Thymus (tissue), 11 donors: ENCODE measurements around the gene SOBP. TPM values are rescaled to one million over a fixed set of nuclear protein-coding genes. Genes with fewer than 3 reads are reported as not detected.

Experiments
- DNase-seq, 9 donors: peaks; one replicate each; pipeline ENCODE4 v3.0.0-alpha.2; 2013; ENCODE audit warnings: low spot score in 9 of 9, low read depth in 6 of 9, missing footprints in 1 of 9
- H3K27ac ChIP-seq, 2 donors: one replicate each; pipeline ENCODE4 v1.5.1; 2013; ENCODE audit warnings: control low read depth in 1 of 2, low read depth in 1 of 2, low read length in 1 of 2, mild to moderate bottlenecking in 1 of 2, moderate library complexity in 1 of 2
- H3K27me3 ChIP-seq, 2 donors: one replicate each; pipeline ENCODE4 v1.5.1; 2013; ENCODE audit warnings: low read length in 1 of 2; ENCODE audit not compliant: control insufficient read depth in 2 of 2, insufficient read depth in 1 of 2
- H3K36me3 ChIP-seq, 2 donors: one replicate each; pipeline ENCODE4 v1.5.1; 2013; ENCODE audit warnings: low read length in 1 of 2, mild to moderate bottlenecking in 1 of 2, moderate library complexity in 1 of 2; ENCODE audit not compliant: control insufficient read depth in 2 of 2, insufficient read depth in 2 of 2
- H3K4me1 ChIP-seq, 2 donors: one replicate each; pipeline ENCODE4 v1.5.1; 2013; ENCODE audit warnings: low read length in 2 of 2; ENCODE audit not compliant: control insufficient read depth in 2 of 2, insufficient read depth in 2 of 2
- H3K4me3 ChIP-seq, 2 donors: one replicate each; pipeline ENCODE4 v1.5.1; 2013; ENCODE audit warnings: low read length in 2 of 2, control low read depth in 1 of 2, mild to moderate bottlenecking in 1 of 2
- H3K9me3 ChIP-seq, 2 donors: one replicate each; pipeline ENCODE4 v1.5.1; 2013; ENCODE audit warnings: low read length in 1 of 2, mild to moderate bottlenecking in 1 of 2; ENCODE audit not compliant: control insufficient read depth in 2 of 2, insufficient read depth in 1 of 2
- WGBS: extraction: QIAGEN DNeasy Blood & Tissue Kit; methylation state at CpG from one replicate; pipeline ENCODE4 v1.1.7; 2013; 5-methylcytosine and 5-hydroxymethylcytosine counted together
- polyA plus RNA-seq: library from polyadenylated mRNA; stranded (reverse); fragments of 200-250 nt; gene quantifications from one replicate; pipeline ENCODE4 v1.2.3, GENCODE V29; 2013
- total RNA-seq: library from RNA; stranded (reverse); fragments of 120-200 nt; gene quantifications from one replicate; pipeline ENCODE4 v1.2.4, GENCODE V29; 2013
- donor health status: healthy.

SOBP gene
- total and polyA plus RNA-seq, 2 donors = 4.1 to 4.2 TPM

DNA sequence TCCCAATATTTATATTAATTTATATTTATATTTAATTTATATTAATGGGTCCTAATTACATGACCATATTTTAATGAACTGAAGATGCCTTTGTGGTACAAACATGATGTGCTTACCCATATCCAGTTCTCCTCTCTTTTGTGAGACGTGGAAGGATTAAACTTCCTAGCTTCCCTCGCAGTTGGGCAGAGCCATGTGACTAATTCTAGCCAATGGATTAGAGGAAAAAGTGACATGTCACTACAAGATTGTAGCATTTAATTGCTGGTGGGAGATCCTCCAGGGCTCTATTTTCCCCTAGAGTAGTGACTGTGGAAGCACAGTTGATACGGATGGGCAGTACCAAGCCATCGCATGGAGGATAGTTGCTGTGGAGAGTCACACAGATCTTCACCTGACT lies 4.8 kb upstream of the SOBP start:
- peaks cover 39 to 81% of the 10 kb centered on the region in 2 donors for H3K27me3 ChIP-seq
- no peak overlapping the region for H3K27ac ChIP-seq
- H3K9me3 ChIP-seq = no peaks in the 10 kb centered on the region
- H3K4me1 ChIP-seq = peaks cover 6 to 18% of the 10 kb centered on the region in 2 donors
- no peaks in the 10 kb centered on the region for H3K36me3 ChIP-seq
- no peak overlapping the region for H3K4me3 ChIP-seq
- WGBS = 94% methylated on average over 4 of the region's 4 CpGs
- DNase-seq = no peak

DNA sequence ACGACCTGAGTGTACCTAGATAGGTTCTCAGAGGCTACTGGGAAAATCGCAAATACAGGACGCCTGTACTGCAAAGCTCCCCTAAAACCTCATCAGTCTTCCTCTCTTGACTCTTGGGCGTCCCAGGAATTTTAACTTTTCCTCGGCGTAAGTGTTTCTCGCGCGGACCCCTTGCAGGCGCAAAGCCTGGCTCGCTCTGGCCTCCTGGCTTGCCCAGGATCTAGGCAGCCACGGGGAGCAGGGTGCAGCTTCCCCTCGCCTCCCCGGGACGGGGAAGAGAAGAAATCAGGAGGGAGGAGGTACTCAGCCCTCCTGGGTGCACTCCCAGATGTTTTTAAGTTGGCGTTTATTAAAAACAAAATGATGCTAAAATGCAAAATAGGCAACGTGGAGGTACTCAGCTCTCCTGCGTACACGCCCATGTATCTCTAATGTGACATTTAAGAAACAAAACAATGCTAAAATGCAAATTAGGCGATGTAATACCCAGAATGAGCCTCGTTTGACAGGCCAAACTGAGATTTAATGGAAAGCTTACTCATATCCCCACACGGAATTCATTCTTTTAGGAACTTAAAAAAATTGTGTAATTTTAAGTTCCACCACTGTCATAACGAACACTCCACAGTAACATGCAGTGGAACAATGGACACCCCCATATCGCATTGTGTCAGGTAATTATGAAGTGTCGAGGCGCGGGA lies 1.6 kb upstream of the SOBP start:
- Histone ChIP-seq H3K36me3 (no peaks in the 10 kb centered on the region), H3K4me3 (peak overlapping the region; percentile 48 to 76), H3K9me3 (no peaks in the 10 kb centered on the region), H3K4me1 (peaks cover 6 to 24% of the 10 kb centered on the region in 2 donors), H3K27ac (no peak overlapping the region), H3K27me3 (peaks cover 66 to 94% of the 10 kb centered on the region in 2 donors)
- DNase-seq = peak in 1 of 9 donors; percentile 18
- WGBS = 5% methylated on average over 27 of the region's 27 CpGs

DNA sequence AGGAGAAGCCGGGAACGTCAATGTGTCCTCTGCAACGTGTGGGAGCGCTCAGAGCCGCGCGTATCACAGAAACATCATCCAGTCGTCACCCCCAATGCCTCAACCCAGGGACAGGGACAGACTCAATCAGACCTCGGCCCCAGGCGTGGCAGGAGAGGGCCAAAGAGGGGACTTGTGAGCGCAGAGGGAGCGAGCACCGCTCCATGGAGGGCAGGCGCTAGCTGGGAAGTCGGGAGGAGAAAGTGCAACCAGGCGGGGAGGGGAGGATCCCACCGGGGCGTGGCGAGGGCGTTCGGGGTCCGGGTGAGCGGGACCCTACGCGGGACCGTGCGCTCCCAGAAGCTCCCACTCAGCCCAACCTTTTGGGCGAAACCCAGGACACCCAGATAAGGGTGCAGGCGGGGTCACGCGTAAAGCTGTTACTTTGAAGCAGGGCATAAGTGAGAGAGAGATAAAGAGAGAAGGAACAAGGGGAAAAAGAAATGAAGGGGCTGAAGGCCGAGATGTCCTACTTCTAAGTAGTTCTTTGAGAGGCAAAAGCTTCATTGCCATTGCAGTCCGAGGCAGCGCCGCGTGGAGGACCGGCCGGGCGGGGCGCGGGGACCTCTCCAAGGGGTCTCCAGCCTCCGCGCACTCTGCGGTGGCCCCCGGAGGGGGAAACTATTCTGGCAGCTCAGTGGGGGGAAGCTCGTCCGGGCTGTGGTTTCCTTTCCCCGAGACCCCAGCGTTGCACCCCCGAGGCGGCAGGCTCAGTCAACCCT lies 862 bp upstream of the SOBP start:
- Histone ChIP-seq H3K27ac (peak overlapping the region in 1 of 2 donors; percentile 48), H3K4me1 (peaks cover 6 to 24% of the 10 kb centered on the region in 2 donors), H3K9me3 (no peaks in the 10 kb centered on the region), H3K27me3 (peaks cover 71 to 94% of the 10 kb centered on the region in 2 donors), H3K36me3 (no peaks in the 10 kb centered on the region), H3K4me3 (peak overlapping the region; percentile 48 to 76)
- 1% methylated on average over 51 of the region's 51 CpGs for WGBS
- DNase-seq = peak in 2 of 9 donors; percentile 11 to 29

DNA sequence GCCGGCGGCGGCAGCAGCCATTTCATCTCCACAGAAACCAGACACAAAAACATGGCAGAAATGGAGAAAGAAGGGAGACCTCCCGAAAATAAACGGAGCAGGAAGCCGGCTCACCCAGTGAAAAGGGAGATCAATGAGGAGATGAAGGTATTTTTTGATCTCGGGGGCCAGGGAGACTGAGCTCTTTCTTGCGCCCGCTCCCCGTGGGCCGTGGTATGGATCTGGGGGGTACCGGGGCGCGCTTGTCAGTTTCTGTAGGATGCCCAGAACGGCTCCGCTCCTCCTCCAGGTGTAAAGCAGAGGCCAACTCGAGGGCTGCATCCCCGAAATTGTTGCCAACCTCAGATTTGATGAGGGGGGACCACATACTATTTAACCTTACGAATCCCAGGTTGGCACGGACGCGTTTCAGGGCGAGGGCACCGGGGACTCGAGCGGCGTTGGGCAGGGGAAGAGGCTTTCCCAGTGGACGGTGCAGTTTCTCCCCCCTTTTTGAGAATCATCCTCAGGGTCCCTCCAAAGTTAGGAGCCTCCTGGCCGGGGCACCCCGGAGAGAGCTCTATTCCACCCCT lies 735 bp downstream of the SOBP start:
- Histone ChIP-seq H3K4me1 (peaks cover 6 to 24% of the 10 kb centered on the region in 2 donors), H3K27ac (peak overlapping the region; percentile 7 to 33), H3K4me3 (peak overlapping the region; percentile 53 to 76), H3K36me3 (no peaks in the 10 kb centered on the region), H3K9me3 (no peaks in the 10 kb centered on the region), H3K27me3 (peaks cover 75 to 95% of the 10 kb centered on the region in 2 donors)
- DNase-seq = peak in 1 of 9 donors; percentile 24
- 2% methylated on average over 30 of the region's 30 CpGs for WGBS

DNA sequence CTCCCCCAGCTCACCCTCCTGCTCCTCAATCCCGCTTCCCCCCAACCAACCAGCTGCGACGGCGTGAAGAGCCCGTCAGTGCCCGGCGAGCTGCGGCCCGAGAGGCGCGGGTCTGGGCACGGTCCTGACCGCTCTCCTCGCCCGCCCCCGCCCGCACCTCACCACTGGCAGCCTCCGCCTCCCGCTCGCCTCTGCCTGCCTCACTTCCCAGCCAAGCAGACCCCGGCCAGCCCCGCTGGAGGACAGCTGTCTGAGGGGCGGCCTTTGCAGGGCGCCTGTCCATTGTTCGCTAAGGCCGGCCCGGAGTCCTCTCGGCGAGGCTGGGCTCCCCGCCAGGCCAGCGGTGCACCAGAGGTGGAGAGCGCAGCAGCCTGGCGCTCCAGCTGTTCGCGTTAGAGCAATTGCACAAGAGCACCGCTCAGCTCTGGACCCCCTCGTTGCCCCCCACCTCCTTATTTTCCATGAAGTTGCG lies 1.3 kb downstream of the SOBP start:
- 3% methylated on average over 38 of the region's 38 CpGs for WGBS

DNA sequence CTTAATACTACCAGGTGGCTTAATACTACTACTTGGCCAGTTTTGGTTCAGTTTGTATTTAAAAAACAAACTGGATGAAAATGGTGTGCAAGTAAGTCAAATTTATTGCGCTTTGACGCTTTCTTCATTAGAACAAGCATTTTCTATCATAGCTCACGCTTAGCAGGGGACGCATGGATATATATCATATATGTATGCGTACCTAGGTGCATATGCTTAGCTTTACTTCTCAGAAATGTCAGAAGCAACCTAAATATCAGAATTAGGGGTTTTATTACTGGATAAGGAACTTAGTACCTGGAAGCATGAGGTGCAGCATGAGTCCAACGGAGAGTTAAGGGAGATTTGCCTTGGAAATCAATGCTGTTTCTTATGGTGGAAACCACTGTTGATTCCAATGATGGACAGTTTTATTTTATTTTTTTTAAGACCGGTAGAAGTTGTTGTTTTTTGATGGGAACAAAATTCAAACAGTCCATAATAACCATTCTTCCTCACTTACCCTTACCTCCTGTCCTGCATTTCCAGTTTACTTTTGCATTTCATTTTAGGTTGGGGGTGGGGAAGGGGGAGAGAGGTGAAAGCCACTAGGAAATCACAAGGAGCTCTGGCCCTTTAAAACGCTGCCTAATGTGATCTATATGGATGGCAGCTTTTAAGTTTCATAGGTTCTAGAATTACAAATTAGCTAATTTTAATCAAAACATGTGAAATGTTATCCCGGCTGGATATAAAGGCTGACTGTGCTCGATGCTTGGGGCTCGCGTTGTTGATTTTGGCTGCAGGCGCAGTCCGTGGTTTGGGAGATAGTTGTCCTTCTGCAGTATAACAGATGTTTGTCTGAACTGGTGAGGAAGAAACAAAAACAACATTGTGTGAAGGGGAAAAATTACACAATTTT lies 2.1 kb downstream of the SOBP start:
- no peaks in the 10 kb centered on the region for H3K36me3 ChIP-seq
- peak overlapping the region; percentile 53 to 76 for H3K4me3 ChIP-seq
- H3K27ac ChIP-seq = no peak overlapping the region
- peak in 1 of 9 donors; percentile 8 for DNase-seq
- H3K4me1 ChIP-seq = peaks cover 6 to 24% of the 10 kb centered on the region in 2 donors
- H3K9me3 ChIP-seq = no peaks in the 10 kb centered on the region
- WGBS = 52% methylated on average over 14 of the region's 14 CpGs
- peaks cover 66 to 91% of the 10 kb centered on the region in 2 donors for H3K27me3 ChIP-seq

More for the DNA sequence above, 1.3 kb downstream of the SOBP start:
- Histone ChIP-seq H3K9me3 (no peaks in the 10 kb centered on the region), H3K36me3 (no peaks in the 10 kb centered on the region), H3K4me1 (peaks cover 6 to 24% of the 10 kb centered on the region in 2 donors), H3K27me3 (peaks cover 73 to 92% of the 10 kb centered on the region in 2 donors), H3K4me3 (peak overlapping the region; percentile 53 to 76), H3K27ac (no peak overlapping the region)
- DNase-seq = peak in 1 of 9 donors; percentile 11

DNA sequence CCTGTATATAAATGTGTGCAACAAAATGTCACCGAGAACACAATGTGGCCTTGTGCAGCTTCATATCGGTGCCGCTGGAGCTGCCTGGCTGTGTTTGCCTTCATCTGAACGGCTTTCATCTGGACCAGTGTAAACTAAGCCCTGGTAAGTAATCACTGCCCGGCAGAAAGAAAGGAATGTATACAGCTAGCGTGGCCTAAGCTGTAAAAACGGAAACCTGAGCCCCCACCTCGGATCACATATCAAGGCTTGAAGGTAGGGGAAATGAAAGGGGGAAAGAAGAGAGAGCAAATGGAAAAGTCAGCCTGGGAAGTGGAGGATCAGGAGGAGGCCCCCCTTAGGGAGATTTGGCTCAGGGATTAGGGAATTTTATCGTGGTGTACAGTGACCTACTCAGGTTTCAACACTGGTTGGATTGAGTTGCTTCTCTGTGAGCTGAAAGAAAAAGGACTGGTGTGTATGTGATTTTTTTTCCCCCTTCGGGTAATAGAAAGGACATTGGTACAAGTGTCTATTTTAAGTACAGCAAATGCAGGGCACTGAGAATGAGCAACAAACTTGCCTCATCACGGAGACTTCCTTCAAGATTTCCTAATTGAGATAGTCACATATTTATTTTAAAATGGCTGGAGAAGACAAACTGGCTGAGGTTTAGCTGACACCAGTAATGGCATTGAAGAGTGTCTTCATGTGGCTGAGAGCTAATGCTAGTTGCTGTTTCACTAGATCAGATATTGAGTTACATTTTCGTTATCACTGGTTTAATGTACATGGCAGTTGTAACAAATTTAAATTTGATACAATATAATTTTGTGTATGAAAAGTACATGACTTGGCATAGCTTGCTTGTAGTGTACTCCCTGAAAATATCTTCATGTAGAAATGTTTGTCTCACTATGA lies 3.5 kb downstream of the SOBP start:
- Histone ChIP-seq H3K27ac (peak overlapping the region; percentile 32 to 53), H3K27me3 (peaks cover 57 to 79% of the 10 kb centered on the region in 2 donors), H3K36me3 (no peaks in the 10 kb centered on the region), H3K4me3 (no peak overlapping the region), H3K4me1 (peaks cover 6 to 18% of the 10 kb centered on the region in 2 donors), H3K9me3 (no peaks in the 10 kb centered on the region)
- WGBS = 55% methylated on average over 12 of the region's 12 CpGs
- DNase-seq = peak in 1 of 9 donors; percentile 20
